ENCODE data around the gene SPINK4. TPM values are rescaled to one million over a fixed set of nuclear protein-coding genes. Genes with fewer than 3 reads are reported as not detected.

The SPINK4 gene
- total RNA-seq, 1 donor from 2014 or later: not detected

GRCh38 chr9:33227008-33227398, 13.0 kb upstream of the SPINK4 start:
- peak; percentile 44 for ATAC-seq (ENCODE audit: poor library complexity)
- DNase-seq: peak; percentile 83
- intact Hi-C loops (cut with DNase I): no loop called here

DNA sequence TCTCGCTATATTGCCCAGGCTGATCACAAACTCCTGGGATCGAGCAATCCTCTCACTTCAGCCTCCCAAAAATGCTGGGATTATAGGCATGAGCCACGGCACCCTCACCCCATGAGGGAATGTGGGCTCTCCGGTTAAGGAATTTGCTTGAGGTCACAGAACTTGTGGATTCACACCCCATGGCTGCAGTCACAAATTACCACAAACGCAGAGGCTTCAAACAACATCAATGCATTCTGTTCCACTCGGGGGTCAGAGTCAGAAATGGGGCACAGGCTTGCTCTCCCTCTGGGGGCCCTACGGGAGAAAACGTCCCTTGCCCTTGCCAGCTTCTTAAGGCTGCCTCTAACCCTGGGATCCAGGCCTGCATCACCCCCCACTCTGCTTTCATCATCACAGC, 12.2 kb upstream of the SPINK4 start:
- DNase-seq (no peak), ATAC-seq (ENCODE audit: poor library complexity) (no peak)
- intact Hi-C loops (cut with DNase I): no loop called here

DNA sequence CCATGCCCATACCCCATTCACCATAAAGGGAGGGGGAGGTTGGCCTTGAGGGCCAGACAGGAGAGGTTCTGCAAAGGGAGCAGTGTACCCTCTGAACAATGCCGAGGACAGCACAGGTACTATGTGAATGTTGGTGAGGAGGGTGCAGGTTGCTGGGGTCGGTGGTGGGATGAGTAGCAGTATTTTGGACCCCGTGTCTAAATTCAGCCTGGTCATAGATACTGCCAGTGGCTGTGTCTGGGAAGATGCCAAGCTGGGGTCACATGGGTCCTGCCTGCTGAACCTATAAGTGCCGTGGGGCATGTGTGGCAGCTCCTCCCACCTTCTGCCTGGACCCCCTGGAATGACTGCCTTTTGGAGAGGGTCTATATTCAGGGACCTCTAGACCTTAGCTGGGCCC, 11.4 kb upstream of the SPINK4 start:
- intact Hi-C loops (cut with DNase I): no loop called here
- DNase-seq: no peak
- no peak for ATAC-seq (ENCODE audit: poor library complexity)

DNA sequence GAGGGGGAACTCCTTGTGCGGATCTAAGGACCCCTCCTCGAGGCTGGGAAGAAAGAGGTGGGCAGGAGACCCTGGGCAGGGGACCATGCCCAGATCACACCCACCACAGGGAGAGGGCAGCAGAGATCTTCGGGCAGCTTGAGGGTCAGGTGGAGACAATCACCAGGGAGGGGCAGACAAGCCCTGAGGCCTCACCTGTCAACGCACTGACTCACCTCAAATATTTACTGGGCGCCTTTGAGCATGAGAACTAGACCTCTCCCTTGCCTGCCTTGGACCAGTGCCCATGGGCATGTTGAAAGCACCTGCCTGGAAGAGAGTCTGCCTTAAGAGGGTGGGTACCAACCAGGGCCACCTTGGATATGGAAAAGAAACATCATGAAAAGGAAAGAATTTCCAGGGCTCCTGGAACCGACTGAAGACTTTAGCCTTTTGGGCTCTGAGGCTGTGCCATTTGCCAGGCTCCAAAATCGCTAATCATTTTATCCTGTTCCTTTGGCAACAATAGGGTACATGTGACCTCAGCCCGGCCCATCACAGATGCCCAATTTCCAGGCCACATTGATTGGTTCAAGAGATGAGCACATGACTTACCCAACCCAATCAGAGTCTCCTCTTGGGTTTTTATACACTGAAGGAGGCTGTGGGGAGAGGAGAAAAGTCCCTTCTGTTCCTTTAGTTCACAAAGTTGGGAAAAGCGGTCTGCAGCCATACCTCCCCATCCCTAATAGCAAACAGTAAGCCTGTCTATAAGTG, 10.4 kb upstream of the SPINK4 start:
- no peak for DNase-seq
- intact Hi-C loops (cut with DNase I): no loop called here
- ATAC-seq (ENCODE audit: poor library complexity): peak; percentile 20

DNA sequence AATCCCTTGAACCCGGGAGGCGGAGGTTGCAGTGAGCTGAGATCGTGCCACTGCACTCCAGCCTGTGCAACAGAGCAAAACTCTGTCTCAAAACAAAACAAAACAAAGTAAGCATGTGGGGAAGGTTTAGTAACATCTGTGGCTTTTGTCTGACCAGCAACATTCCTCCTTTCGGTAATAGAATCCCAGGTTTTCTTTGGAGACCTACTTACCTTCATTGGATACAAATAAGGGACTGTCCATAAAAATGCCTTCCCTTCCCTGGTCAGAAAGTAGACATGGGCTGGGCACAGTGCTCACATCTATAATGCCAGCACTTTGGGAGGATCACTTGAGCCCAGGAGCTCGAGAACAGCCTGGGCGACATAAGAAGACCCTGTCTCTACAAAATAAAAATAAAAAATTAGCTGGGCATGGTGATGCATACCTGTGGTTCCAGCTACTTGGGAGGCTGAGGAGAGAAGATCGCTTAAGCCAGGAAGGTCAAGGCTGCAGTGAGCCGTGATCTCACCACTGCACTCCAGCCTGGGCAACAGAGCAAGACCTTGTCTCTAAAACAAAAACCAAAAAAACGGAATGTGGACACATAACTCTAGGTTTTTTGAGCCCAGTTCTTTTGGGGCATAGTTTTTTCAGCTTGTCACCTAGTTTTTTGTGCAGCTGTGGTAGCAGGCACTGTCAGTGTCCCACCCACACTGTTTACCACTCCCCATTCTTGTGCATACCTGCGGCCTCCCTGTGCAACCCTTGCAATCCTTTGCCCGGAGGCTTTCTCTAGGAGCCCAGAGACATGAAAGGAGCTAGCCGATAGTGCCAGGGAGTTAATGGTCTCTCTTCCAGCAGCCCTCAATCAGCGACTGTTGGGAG, 9.0 kb upstream of the SPINK4 start:
- intact Hi-C loops (cut with DNase I): no loop called here
- ATAC-seq (ENCODE audit: poor library complexity): no peak
- DNase-seq: no peak

DNA sequence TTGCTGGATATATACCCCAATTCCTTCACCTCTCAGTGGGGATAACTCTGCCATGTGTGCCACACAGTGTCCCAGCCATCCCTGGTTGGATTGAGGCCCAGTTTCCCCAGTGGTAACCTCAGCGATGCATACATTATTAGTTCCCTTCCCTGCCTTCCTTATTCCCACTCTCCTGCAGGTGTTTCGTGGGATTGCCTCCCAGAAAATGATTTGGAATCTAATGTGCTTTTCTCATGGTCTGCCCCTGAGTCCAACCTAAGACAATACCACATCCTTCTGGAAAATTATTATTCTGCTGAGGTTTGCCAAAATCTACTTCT, 8.4 kb upstream of the SPINK4 start:
- no peak for DNase-seq
- intact Hi-C loops (cut with DNase I): no loop called here
- no peak for ATAC-seq (ENCODE audit: poor library complexity)

DNA sequence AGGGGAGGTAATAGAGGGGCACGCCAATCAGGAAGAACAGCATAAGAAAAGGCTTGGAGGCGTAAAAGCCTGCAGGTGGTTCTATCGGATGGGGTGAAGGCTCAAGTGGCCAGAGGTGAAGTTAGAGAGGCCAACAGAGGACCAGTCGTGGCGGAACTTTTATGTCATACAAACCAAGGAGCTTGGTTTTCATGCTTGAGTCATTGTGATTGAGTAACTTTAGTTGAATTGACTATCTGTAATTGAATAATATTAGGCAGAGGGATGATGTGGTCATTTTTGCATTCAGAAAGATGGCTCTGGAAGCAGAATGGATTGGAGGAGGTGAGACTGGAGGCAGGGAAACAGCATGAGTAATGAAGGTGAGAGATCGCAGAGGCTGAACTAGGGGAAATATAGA, 7.2 kb upstream of the SPINK4 start:
- ATAC-seq (ENCODE audit: poor library complexity): no peak
- intact Hi-C loops (cut with DNase I): no loop called here

DNA sequence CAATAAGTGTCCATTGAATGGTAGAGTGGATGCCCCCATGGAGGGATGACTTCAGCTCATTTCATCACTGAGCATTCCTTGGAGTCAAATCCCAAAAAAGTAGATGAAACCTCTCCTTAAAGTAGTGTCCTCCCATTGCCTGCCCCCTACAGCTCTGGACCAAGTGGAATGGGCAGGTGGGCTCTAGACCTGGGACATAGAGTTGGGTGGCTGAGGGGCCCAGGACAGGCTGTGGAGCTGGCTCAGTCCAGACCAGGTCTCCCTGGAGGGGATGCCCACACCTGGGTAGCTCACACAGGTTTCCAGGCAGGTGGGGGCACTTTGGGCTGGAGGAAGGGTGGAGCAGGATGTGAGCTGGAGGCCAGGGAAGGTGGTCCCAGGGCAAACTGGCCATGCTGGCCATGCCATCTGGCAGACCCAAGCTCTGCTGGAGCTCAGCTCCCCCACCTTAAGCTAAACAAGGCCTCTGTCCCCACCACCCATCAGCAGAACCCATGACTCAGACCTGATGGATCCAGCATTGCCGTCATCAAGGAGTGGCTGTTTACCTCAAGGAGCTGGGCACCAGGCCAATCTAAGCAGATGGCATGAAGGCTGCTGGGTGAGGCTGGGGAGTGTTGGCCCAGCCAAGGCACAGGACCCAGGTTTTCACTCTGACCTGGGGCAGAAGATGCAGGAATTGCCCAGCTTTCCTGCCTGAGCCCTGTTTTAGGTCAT, 6.2 kb upstream of the SPINK4 start:
- ATAC-seq (ENCODE audit: poor library complexity): no peak
- no peak for DNase-seq
- intact Hi-C loops (cut with DNase I): no loop called here

More for the DNA sequence above, 7.2 kb upstream of the SPINK4 start:
- no peak for DNase-seq

GRCh38 chr9:33234511-33235467, 5.2 kb upstream of the SPINK4 start:
- intact Hi-C loops (cut with DNase I): no loop called here
- ATAC-seq (ENCODE audit: poor library complexity) (no peak), DNase-seq (no peak)

DNA sequence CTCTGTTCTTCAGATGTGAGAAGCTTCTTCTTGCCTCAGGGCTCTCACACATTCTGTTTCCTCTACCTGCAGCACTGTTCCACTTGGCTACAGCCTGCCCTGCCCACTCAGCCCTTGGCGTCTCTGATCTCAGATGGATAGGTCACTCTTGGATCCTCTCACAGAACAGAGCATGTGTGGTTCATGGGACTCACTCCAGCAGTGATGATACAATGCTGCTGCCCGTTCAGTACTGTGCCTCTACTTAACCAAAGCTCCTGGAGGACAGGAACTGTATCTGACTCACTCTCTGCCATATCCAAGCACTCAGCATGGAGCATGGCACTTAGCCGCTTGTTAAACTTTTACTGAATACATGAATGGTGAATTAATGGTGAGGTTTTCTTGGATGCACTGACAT, 3.4 kb upstream of the SPINK4 start:
- DNase-seq: no peak
- intact Hi-C loops (cut with DNase I): no loop called here
- ATAC-seq (ENCODE audit: poor library complexity): no peak

DNA sequence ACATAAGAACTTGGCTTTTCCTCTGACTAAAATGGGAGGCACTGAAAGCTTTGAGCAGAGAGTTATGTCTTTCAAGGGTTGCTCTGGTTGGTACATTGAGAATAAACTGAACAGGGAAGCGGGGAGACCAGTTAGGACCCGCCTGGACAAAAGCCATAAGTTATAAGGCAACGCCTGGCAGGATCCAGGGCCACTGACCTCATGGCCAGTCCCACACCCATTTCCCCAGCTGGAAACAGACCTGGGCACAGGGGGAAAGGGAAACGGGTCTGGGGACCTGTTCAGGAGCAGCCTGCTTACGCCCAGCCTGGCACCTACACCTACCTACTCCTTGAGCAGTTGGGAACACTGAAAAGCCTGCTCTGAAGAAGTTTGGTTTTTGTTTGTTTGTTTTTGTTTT, 1.3 kb downstream of the SPINK4 start:
- intact Hi-C loops (cut with DNase I): no loop called here
- ATAC-seq (ENCODE audit: poor library complexity) (no peak), DNase-seq (no peak)

GRCh38 chr9:33242609-33243134, 2.7 kb downstream of the SPINK4 start:
- no peak for DNase-seq
- intact Hi-C loops (cut with DNase I): no loop called here
- no peak for ATAC-seq (ENCODE audit: poor library complexity)

GRCh38 chr9:33244137-33244784, 4.3 kb downstream of the SPINK4 start:
- ATAC-seq (ENCODE audit: poor library complexity) (no peak), DNase-seq (no peak)
- intact Hi-C loops (cut with DNase I): no loop called here

- no peak for ATAC-seq (ENCODE audit: poor library complexity)
- intact Hi-C loops (cut with DNase I): no loop called here
- no peak for DNase-seq
Measured at GRCh38 chr9:33245341-33245740, 5.4 kb downstream of the SPINK4 start.

- no peak for ATAC-seq (ENCODE audit: poor library complexity)
- no peak for DNase-seq
- intact Hi-C loops (cut with DNase I): no loop called here
Measured at GRCh38 chr9:33246269-33246860, 6.4 kb downstream of the SPINK4 start.

DNA sequence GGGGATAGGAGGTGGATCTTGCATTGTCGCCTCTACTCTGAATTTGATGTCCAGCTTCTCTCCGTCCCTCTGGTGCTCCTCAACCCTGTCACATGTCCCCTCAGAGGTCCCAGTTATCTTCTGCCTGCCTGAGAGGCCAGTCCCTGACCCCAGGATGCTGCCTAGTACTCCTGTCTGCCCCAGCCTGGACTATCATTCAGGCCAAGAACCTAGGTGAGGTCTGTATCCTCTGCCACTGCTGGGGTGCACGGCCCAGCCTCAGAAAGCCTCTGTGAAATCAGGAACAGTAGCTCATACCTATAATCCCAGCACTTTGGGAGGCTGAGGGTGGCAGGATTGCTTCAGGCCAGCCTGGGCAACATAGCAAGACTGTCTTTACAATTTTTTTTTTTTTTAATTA, 8.6 kb downstream of the SPINK4 start:
- no peak for DNase-seq
- intact Hi-C loops (cut with DNase I): no loop called here

DNA sequence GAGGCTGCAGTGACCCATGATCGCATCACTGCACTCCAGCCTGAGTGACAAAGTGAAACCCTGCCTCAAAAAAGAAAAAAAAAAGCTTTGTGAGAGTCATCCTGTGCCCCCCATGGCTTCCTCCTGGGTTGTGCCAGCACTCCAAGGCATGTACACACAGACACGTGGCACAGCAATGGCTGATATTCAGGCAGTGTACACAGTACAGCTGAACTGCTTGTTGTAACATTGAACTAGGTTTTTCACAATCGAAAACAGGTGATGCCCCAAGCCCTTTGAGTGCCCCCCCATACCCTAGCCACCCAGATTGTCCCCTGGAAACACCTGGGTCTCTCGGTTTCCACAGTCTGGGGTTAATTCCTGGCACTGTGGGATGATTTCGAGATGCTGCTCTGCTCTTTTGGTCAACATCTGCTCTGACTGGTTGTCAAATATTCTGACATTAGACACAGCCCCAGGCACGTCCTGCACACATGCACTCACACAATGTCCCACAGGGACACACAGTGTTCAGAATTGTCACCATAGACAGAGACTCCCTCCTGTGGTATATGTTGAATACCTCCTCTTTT, 9.2 kb downstream of the SPINK4 start:
- intact Hi-C loops (cut with DNase I): no loop called here
- no peak for DNase-seq
- ATAC-seq (ENCODE audit: poor library complexity): no peak

More for the DNA sequence above, 8.6 kb downstream of the SPINK4 start:
- ATAC-seq (ENCODE audit: poor library complexity): no peak
